K562 treated with DMSO at 1 percent for 48 hours (cell line): ENCODE results near the gene SLC25A30. TPM values are rescaled to one million over a fixed set of nuclear protein-coding genes. Genes with fewer than 3 reads are reported as not detected.

ENCODE experiments used
- total RNA-seq: library from RNA; unstranded; fragments of 300-600 nt; gene quantifications from 2 replicates; pipeline ENCODE4 v1.2.3, GENCODE V29; 2022; ENCODE audit warnings: low replicate concordance; ENCODE audit errors: extremely low read depth

Gene SLC25A30, protein sequence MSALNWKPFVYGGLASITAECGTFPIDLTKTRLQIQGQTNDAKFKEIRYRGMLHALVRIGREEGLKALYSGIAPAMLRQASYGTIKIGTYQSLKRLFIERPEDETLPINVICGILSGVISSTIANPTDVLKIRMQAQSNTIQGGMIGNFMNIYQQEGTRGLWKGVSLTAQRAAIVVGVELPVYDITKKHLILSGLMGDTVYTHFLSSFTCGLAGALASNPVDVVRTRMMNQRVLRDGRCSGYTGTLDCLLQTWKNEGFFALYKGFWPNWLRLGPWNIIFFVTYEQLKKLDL
- total RNA-seq: not detected in 2 replicates

DNA sequence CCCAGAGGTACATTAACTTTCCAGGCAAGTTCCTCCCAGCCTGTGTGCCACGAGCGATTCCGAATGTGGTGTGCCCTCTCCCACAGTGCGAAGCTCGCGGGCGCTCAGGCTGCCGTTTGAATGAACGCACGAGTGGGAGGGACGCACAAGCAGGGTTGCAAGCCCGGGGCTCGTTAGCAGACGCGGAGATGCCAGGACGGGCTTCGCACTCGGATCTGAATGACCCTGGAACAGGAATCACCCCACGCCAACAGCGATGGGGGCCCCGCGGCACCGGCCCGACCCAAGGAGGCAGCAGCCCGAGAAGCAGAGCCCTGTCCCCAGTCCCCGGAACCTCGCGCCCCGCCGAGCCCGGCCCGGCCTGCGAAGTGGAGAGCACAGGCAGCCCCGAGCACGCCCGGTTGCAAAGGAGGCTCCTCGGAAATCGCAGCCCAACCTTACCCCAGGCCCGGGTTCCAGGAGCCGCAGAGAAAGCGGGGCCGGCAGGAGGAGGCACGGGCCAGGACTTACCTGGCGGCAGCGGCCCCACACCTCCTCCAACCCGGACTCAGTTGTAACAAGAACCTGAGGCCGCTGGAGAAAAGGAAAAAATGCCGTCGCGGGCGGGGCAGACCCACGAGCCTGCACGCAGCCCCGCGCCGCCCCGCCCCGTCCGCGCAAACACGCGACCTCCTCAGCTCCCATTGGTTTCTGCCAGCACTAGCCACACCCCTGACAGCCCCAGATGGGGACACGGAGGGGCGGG, at the start of gene SLC25A30:
Gene SLC25A30 (minus strand): TSS at position 584 of the 745 bp plus-strand sequence. CDS start 6,948 bp downstream, outside the sequence.

DNA sequence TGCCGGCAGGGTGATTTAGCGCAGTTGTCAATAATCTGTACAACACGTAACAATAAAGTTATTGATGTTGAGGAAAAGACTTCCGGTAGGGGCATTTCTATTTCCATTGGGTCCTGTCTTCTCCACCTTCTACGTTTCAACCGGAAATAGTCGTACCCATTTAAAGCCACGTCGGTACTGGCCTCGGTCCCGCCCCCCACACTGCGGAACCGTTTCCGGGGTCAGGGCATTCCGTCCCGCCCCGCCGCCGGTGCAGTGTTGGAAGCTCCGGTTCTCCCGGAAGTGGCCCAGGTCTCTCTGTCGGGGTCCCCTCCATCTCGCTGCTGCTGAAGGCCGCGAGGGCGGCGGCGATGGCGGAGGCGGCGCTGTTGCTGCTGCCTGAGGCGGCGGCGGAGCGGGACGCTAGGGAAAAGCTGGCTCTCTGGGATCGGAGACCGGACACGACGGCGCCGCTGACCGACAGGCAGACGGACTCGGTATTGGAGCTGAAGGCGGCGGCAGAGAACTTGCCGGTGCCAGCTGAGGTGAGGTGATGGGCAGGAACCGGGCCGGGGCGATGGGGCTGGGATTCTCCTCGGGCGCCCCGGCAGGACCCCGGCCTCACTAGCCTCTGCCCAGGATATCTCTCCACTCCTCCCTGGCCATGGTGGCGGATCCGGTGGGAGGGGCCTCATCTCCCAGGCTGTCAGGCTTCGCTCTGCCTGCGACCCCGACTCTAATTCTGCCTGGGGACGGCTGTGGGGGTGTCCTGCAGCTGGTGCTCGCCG, 46.7 kb upstream of the SLC25A30 start, which contains the start of gene COG3:
Gene COG3 (plus strand): TSS at position 253 of the 767 bp plus-strand sequence. CDS start 98 bp downstream, at position 351.

Other genes with a start within 250 kb of the SLC25A30 start
- gene KCTD4, start 217.3 kb downstream of the SLC25A30 start, total RNA-seq: not detected in 2 replicates
- gene TPT1, start 77.2 kb downstream of the SLC25A30 start, total RNA-seq: 2,327 and 3,041 TPM in 2 replicates
- not detected in 2 replicates for gene COG3, start 46.6 kb upstream of the SLC25A30 start, total RNA-seq
- gene ERICH6B, start 197.4 kb upstream of the SLC25A30 start, total RNA-seq: not detected in 2 replicates